Limb (tissue), 2 donors: ENCODE measurements around the gene CD63.

Experiments
- DNase-seq, 2 donors: peaks; one replicate each; pipeline ENCODE4 v3.0.0-alpha.2; 2016; ENCODE audit errors: extremely low spot score in 2 of 2

The CD63 gene

DNA sequence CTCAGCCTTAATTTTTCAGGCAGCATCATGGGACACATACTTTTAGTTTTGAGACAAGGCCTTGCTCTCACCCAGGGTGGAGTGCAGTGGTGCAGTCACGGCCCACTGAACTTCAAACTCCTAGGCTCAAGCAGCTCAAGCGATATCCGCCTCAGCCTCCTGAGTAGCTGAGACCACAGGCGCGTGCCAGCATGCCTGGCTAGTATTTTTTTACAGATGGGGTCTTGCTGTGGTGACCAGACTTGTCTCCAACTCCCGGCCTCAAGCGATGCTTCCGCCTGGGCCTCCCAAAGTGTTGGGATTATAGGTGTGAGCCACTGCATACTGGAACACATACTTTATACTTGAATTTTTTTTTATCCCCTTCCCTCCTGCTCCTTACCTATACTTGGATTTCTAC is 5.9 kb downstream of the CD63 start:
- DNase-seq: no peak

DNA sequence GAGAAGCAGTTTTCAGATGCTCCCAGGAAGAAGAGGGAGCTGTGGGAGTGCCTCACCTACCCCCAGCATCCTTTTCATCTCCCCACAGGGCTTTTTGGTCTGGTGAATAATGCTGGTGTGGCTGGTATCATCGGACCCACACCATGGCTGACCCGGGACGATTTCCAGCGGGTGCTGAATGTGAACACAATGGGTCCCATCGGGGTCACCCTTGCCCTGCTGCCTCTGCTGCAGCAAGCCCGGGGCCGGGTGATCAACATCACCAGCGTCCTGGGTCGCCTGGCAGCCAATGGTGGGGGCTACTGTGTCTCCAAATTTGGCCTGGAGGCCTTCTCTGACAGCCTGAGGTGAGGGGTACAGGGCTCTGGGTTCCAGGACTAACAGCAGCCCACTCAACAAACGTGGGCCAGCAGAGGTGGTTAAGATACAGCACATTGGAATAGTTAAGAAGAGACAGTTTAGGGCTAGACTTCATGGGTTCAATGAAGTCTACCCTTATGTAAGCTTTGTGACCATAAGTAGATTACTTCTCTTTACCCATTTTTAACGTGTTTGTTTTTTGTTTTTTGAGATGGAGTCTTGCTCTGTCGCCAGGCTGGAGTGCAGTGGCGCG is 7.1 kb downstream of the CD63 start:
- DNase-seq: no peak

- no peak for DNase-seq
These were observed 7.8 kb downstream of the CD63 start for GRCh38 chr12:55720894-55721444.

DNA sequence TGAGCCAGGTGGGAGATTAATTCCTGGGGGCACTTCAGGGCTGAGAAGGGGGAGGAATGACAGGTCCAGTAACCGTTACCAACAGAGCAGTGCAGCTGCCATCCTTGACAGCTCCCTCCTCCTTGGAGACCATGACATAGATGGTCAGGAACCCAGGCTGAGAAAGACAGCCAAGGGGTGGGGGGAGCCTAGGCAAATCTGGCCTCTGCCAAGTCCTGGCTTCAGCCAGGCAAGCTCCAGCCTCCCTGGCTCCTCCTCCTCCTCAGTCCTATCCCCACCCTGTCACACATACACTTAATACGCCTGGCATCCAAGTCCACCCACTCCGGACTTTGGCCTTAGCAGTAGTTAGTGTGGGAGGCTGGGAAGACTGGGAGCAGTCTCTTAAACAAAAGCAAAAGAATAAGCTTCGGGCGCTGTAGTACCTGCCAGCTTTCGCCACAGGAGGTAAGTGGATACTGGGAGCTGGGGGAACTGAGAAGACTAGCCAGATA is 8.7 kb downstream of the CD63 start, which contains the start of gene RDH5:
Gene RDH5, plus strand, starts transcription at position 323 of the 494 bp plus-strand sequence. CDS start 792 bp downstream, outside the sequence.
- no peak for DNase-seq

DNA sequence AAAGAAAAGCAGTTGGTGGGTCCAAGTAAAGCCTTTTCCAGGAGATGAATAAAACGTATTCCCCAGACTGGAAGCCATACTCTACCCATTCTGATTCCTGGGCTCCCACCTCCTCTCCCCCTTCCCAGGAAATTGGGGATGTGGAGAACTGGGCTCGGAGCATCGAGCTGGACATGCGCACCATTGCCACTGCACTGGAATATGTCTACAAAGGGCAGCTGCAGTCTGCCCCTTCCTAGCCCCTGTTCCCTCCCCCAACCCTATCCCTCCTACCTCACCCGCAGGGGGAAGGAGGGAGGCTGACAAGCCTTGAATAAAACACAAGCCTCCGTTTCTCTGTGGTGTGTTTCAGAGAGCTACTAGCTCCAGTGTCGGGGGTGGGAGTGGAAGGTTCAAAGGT is 9.4 kb downstream of the CD63 start:
- DNase-seq: no peak

GRCh38 chr12:55718624-55719275 is 10.1 kb downstream of the CD63 start:
- DNase-seq: no peak

- DNase-seq: no peak
These were observed 10.8 kb downstream of the CD63 start for GRCh38 chr12:55718015-55718414.

DNA sequence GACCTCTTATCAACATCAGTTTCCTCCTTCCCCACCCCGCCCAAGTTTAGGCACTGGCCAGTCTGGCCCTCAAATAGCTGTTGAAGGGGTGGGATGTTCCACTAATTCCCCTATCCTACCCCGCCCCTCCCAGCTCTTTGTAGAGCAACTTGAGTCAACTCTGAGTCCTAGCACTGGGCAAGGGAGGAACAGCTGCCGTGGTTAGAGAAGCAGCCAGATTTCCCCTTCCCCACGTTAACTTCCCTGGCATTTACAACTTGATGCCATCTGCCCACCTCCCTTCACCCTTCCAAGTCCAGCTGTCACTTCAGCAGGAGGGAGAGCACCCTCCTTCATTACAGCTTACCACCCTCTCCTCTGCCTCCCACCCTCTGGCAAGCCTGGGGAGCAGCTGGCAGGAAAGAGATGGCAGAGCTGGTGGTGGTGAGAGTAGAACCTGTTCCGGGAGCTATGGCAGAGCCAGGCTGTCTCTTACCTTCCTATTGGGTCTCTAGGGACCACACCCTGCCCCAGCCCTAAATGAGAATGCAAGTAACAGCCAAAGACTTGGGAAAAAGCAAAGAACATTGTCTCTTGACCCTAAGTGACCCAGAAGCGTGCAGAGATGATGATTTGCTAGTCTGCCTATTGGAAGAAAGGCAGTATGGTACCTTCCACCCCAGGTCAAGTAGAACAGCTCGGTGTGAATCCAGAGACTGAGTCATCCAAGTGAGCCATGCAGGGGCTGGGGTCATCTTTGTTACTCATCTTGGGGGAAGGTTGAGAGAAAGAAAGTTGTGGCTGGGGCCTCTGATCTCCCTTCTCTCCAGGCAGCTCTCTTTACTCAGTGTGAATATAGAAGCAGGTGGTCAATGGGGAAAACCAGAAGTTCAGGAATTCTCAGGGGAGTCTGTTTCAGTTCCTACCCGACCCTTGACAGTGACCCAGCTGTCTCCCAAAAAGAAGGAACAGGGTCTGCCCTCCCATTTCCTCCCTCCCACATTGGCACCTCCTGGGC is 11.5 kb downstream of the CD63 start:
- no peak for DNase-seq

DNA sequence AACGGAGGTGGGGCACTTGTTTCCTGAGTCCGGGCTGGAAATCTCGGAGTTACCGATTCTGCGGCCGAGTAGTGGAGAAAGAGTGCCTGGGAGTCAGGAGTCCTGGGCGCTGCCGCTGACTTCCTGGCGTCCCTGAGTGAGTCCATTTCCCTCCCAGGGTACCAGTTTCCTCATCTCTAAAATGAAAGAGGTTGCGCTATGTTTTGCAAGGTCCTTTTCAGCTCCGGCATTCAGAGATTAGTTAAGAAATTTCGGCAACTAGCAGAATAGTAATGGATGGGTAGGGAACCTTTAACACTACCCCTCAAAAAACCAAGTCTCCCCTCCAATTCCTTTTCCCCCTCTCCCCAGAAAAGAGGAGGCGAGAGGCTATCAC is 12.2 kb downstream of the CD63 start:
- DNase-seq: no peak

DNA sequence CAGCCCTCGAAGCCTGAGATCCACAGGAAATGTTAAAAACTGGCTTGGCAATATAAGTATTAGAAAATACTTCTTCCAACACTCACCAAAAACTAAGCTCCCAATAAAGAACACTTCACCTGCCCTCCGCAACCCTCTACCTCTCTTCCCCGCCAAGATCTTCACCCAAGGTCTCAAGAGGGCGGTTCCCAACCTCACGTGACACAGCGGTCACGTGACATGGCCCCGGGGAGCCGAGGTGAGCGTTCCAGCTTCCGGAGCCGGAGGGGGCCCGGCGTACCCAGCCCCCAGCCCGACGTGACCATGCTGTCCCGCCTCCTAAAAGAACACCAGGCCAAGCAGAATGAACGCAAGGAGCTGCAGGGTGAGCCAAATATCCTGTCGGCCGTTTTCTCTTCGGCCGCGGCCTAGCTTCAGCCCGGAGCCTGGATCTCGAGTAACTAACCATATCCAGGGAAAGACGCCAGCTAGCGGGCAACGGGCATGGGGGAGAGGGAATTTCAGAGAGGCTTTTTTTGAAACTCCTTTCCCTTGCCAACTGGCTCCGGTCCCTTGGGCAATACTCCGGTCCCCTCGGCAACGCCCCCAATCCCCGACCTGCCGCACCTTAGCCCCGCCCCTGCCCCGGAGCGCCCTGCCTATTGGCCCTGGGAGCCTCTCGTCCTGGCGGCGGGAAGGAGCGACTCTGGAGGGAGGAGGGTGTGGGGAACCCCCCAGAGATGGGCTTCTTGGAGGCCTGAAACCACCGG is 12.8 kb downstream of the CD63 start, which contains the start of gene BLOC1S1:
Gene BLOC1S1, plus strand, starts transcription at position 214 of the 749 bp plus-strand sequence. Its CDS starts 6 bp downstream, at position 220.
- DNase-seq: peak; percentile 88 to 96

DNA sequence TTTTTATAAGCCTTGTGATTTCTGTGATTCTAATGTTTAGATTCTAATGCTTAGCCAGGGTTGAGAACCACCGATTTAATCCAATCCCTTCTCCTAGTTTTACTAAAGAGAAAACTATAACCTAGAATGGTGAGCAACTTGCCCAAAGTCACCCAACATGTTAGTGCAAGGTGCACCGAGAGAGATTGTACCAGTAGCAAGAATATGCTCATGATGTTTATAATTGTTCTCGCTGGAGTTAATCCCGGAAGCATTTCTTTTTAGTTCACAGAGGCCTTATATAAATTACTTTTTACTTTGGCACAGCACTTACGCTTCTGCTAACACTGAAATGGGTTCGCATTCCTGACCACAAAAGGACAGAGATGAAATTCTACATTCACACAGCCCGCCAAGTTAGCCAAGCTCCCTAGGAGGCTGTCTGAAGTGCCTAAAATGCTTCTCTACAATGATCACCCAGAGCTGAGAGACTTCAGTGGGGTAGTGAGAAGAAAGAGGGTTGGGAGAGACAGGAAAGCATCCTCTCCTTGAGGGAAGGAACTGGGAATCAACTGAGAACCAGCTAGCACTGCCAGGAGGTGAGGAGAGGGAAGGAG is 13.5 kb downstream of the CD63 start:
- no peak for DNase-seq

GRCh38 chr12:55713721-55714120 is 15.1 kb downstream of the CD63 start:
- DNase-seq: no peak

- no peak for DNase-seq
These were observed 16.0 kb downstream of the CD63 start for GRCh38 chr12:55712700-55713415.

GRCh38 chr12:55711786-55712553 is 16.8 kb downstream of the CD63 start:
- no peak for DNase-seq

GRCh38 chr12:55708695-55709233 is 20.0 kb downstream of the CD63 start:
- DNase-seq: no peak

GRCh38 chr12:55707841-55708694 is 20.7 kb downstream of the CD63 start, which contains the start of gene ITGA7:
Gene ITGA7, minus strand, starts transcription at chr12:55707904. Its CDS starts 222 bp downstream, at chr12:55707682.
- DNase-seq: peak in 1 of 2 donors; percentile 85

GRCh38 chr12:55707219-55707671 is 21.6 kb downstream of the CD63 start:
- no peak for DNase-seq
